DLD1 (cell line): ENCODE data around the gene RETREG1.

Experiments
- in situ Hi-C: cut with HindIII; loops from 2 replicates; pipeline ENCODE4 v1.10.0; 2017; ENCODE audit warnings: low sequenced_read_pairs

RETREG1 gene

GRCh38 chr5:16586556-16586955 is 30.2 kb downstream of the RETREG1 start:
- in situ Hi-C loops, result no loop called here

DNA sequence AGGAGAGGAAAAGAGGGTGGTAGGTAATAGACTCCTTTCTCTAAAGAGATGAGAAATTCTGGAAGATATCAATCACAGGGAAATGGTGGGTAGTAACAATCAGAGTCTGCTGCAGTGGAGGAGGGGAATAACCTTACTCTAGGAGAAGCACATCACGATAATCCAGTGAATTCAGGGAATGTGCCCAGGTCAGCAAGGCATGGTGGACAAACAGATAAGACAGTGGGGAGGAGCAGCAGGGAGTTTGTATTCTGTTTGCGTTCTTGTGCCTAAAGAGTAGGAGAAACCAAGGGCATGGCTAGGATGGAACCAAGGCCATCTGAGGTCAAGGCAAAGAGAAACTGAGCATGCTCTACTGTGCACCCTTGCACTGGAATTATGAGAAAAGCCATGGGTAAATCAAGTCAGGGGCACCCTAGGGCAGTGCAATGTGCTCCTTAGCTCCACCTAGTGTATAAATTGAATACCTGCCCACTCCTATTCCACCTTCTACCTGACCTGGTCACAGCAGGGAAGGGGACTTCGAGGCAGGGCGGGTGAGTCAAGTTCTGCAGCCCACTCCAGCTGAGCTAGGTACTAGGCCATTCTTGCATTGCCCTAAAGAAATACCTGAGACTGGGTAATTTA is 31.6 kb downstream of the RETREG1 start:
- in situ Hi-C loops, result no loop called here

DNA sequence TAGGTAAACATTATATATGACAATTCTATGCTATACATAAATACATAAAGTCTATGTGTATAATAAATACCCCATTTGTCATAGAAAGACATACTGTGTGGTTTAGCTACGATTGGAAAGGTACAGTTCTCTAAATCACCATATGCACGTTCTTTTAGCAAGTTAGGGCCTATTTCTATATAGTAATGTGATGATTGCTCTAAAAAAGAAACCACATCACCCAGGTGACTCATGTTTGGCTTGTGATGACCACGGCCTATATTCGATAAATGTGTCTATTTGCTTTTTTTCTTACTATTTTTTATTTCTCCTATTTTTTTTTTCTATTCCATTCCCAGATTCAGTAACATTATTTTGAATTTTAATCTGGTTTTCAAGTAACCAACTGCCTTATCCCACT is 34.7 kb downstream of the RETREG1 start:
- in situ Hi-C loops, result no loop called here

DNA sequence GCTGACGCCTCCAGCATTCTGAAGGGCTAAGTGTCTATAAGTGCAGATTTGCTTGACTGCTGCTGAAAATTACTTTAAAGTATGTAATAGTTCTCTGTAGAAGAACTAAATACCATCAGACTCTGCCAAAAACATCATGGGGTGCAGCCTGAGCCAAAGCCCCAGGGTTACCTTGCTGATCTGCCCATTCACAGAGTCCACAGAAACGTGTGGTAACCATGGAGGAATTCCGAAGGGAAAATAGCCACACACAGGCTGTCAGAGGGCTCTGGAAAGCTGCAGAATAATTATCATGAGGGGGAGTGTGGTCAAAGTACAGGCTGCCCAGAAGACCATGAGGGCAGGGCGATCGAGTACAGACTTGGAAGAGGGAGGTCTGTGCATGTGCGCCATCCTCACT is 36.4 kb downstream of the RETREG1 start:
- in situ Hi-C loops, result no loop called here

- in situ Hi-C loops, result no loop called here
Observed at GRCh38 chr5:16579142-16579847, 37.5 kb downstream of the RETREG1 start.

- in situ Hi-C loops, result no loop called here
Observed at GRCh38 chr5:16578474-16578883, 38.3 kb downstream of the RETREG1 start.

- in situ Hi-C loops, result no loop called here
Observed at GRCh38 chr5:16577677-16578076, 39.1 kb downstream of the RETREG1 start.

DNA sequence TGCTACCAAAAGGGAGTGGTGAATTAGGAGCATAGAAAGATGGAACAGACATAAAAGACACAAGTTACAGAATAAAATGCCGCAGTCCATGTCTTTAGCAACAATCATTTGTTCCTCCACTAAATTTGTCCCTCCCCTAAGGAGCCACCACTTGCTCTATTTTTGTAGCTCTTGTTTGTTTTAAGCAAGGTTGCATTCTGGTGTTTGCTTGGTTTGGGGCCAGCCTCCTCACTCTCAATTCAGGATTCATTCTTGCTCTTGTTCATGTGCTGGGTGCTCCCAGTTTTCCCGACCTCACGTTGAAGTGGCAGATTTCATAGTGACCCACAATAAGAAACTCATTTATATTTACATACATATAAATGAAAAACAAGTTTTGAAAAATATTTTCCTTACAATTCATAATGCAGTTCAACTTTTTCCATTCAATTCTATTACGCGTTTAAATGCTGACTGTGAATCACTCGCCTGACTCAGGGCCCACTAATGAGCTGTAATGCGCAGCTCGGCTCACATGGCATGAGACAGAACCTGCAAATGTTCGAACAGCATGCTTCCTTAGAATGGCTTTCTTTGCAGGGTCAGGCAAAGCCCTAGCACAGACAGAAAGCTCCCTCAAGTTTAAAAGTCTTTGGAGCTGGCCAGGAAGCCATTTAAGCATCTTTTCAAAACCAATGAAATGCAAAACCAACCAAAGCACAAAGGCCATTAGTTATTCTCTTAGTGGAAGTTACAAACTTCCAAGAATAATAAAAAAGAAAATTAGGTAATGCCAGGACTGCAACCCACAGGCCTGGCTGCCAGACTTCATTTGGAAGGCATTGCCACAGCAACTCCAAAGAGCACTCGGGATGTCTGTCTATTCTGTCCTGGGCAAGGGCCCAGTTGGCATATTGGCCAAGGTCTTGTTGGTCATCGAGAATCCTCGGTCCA is 41.7 kb downstream of the RETREG1 start:
- in situ Hi-C loops, result no loop called here

- in situ Hi-C loops, result no loop called here
Observed at GRCh38 chr5:16573401-16573800, 43.4 kb downstream of the RETREG1 start.

- in situ Hi-C loops, result no loop called here
Observed at GRCh38 chr5:16572289-16573015, 44.3 kb downstream of the RETREG1 start.

GRCh38 chr5:16571016-16571415 is 45.8 kb downstream of the RETREG1 start:
- in situ Hi-C loops, result no loop called here

GRCh38 chr5:16570121-16570815 is 46.5 kb downstream of the RETREG1 start:
- in situ Hi-C loops, result no loop called here

DNA sequence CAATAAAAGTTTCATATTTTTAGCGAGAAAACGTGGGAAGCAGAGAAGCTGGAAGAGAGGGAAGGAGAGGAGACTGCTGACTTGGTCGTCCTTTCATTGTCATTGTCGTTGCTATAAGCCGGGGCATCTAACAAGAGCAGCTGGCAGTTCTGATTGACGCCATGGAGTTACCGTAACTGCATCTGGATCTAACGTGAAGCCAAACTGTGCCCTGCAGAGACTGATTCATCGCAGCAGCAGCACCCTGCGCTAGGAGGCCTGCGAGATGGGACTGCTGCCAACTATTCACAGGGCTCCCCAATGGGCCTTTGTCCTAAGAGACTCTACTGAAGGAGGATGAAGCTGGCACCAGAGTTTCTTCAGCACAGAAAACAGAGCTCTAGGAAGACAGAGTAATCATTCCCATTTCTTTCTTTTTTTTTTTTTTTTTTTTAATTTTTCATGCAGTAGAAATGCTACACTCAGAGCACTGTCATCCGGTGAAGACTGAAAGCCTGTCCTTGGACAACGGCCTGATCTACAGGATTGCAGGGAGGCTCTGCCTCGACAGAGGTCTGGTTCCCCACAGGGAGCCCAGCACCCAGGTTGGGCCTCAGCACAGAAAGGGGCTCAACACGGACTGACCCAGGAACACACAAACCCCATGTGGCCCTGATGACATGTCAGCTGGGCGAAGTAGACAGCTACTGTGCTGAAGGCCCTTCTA is 47.8 kb downstream of the RETREG1 start:
- in situ Hi-C loops, result no loop called here

DNA sequence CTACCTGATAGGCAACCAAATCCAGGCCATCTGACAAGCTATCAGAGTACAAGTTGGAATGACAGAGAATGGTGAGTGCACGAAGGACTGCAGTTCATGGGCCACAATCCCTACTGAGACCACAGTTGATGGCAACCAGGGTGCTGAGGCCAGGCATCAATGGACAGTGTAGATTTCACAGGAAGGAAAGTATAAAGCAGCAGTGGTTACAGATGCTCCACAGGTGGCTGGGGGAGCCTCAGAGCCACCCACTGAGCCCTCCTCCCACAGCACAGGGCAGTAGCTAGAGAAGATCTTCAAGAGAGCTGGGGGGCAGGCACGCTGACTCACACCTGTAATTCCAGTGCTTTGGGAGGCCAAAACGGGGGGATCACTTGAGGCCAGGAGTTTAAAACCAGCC is 49.4 kb downstream of the RETREG1 start:
- in situ Hi-C loops, result no loop called here

- in situ Hi-C loops, result no loop called here
Observed at GRCh38 chr5:16565118-16565517, 51.7 kb downstream of the RETREG1 start.

GRCh38 chr5:16564248-16564867 is 52.4 kb downstream of the RETREG1 start:
- in situ Hi-C loops, result no loop called here

DNA sequence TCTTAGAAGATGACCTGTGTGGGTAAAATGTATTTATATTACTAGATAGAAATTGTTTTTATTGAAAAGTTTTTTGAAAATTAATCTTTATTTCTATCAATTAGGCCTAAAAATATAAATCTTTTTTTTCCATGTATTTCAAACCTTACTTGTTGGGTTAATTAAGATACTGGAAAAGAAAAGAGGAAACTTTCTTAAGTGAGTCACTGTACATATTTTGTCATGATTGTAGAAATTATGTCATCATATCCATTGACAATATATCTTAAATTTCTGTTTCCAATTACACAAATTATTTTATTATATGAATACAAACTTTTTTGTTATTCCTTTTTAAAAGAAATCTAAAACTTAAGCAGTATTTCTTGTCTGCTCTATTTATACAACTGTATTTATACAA is 53.1 kb downstream of the RETREG1 start:
- in situ Hi-C loops, result no loop called here

GRCh38 chr5:16561660-16562059 is 55.1 kb downstream of the RETREG1 start:
- in situ Hi-C loops, result no loop called here

DNA sequence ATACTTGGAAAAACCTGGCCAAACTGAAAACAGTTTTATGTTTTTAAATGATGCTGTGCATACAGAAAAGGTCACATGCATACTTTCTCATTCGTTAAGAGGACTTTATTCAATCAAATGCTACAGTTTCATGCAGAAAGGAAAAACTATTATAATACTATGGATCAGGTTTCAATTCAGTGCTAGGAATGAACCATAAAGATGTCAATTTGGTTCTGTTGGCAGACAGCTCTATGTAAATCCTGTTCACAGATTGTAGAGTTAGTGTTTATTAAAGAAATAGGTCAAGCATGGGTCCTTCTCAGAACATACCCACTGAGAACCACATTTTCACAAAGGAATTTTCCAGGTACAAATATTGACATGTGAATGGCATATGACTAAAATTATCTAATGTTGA is 57.1 kb downstream of the RETREG1 start:
- in situ Hi-C loops, result no loop called here
